Measurements from ENCODE around the gene STXBP4.

Gene STXBP4

GRCh38 chr17:55089256-55089655 lies 120.7 kb downstream of the STXBP4 start:
- H3K9me2 ChIP-seq (replicated peaks; ENCODE audit: insufficient read depth, low read length): no peaks in the 10 kb centered on the region
- no peaks in the 10 kb centered on the region for H3F3A ChIP-seq (ENCODE audit: insufficient read depth)
- no peak overlapping the region for H3K9ac ChIP-seq (ENCODE audit: low read length)
- no peak overlapping the region for H3K4me2 ChIP-seq (ENCODE audit: low read depth, low read length, poor library complexity, severe bottlenecking)
- H4K20me1 ChIP-seq (ENCODE audit: low read depth, low read length): no peaks in the 10 kb centered on the region
- H3K27me3 ChIP-seq (ENCODE audit: low read length): no peaks in the 10 kb centered on the region
- H3K27ac ChIP-seq (ENCODE audit: low read depth, low read length): no peak overlapping the region
- no peak overlapping the region for H2AFZ ChIP-seq (ENCODE audit: low read depth, low read length, severe bottlenecking)
- H3K4me3 ChIP-seq (ENCODE audit: insufficient read depth, low read length, poor library complexity, severe bottlenecking): no peak overlapping the region
- H3K79me2 ChIP-seq (ENCODE audit: insufficient read depth, low read length): no peaks in the 10 kb centered on the region
- H3K9me3 ChIP-seq (ENCODE audit: insufficient read depth, low read length): no peaks in the 10 kb centered on the region
- TF ChIP-seq EZH2phosphoT487 (conservative IDR thresholded peaks at IDR 0.05; ENCODE audit: low read length) (no peak), CTCF (IDR thresholded peaks at IDR 0.05; ENCODE audit: insufficient read depth, low read length, poor library complexity, severe bottlenecking) (no peak)
- no peaks in the 10 kb centered on the region for H3K36me3 ChIP-seq (ENCODE audit: low read length)

- Histone ChIP-seq H3K9me2 (replicated peaks; ENCODE audit: insufficient read depth, low read length) (no peaks in the 10 kb centered on the region), H3K9me3 (ENCODE audit: insufficient read depth, low read length) (no peaks in the 10 kb centered on the region), H3K4me2 (ENCODE audit: low read depth, low read length, poor library complexity, severe bottlenecking) (no peak overlapping the region), H3K36me3 (ENCODE audit: low read length) (no peaks in the 10 kb centered on the region), H2AFZ (ENCODE audit: low read depth, low read length, severe bottlenecking) (no peak overlapping the region), H3K4me3 (ENCODE audit: insufficient read depth, low read length, poor library complexity, severe bottlenecking) (no peak overlapping the region), H3K79me2 (ENCODE audit: insufficient read depth, low read length) (no peaks in the 10 kb centered on the region), H3K9ac (ENCODE audit: low read length) (no peak overlapping the region), H3F3A (ENCODE audit: insufficient read depth) (no peaks in the 10 kb centered on the region), H4K20me1 (ENCODE audit: low read depth, low read length) (no peaks in the 10 kb centered on the region), H3K27ac (ENCODE audit: low read depth, low read length) (no peak overlapping the region), H3K27me3 (ENCODE audit: low read length) (no peaks in the 10 kb centered on the region)
- TF ChIP-seq EZH2phosphoT487 (conservative IDR thresholded peaks at IDR 0.05; ENCODE audit: low read length): no peak
- TF ChIP-seq CTCF (IDR thresholded peaks at IDR 0.05; ENCODE audit: insufficient read depth, low read length, poor library complexity, severe bottlenecking): no peak
Measured at GRCh38 chr17:55090079-55090492, 121.5 kb downstream of the STXBP4 start.

GRCh38 chr17:55093353-55093752 lies 124.8 kb downstream of the STXBP4 start:
- Histone ChIP-seq H3K9ac (ENCODE audit: low read length) (no peak overlapping the region), H3K79me2 (ENCODE audit: insufficient read depth, low read length) (no peaks in the 10 kb centered on the region), H3K9me3 (ENCODE audit: insufficient read depth, low read length) (no peaks in the 10 kb centered on the region), H3K4me3 (ENCODE audit: insufficient read depth, low read length, poor library complexity, severe bottlenecking) (no peak overlapping the region), H3F3A (ENCODE audit: insufficient read depth) (no peaks in the 10 kb centered on the region), H3K9me2 (replicated peaks; ENCODE audit: insufficient read depth, low read length) (no peaks in the 10 kb centered on the region), H3K36me3 (ENCODE audit: low read length) (no peaks in the 10 kb centered on the region), H3K27ac (ENCODE audit: low read depth, low read length) (no peak overlapping the region), H3K4me2 (ENCODE audit: low read depth, low read length, poor library complexity, severe bottlenecking) (no peak overlapping the region), H2AFZ (ENCODE audit: low read depth, low read length, severe bottlenecking) (no peak overlapping the region), H3K27me3 (ENCODE audit: low read length) (no peaks in the 10 kb centered on the region), H4K20me1 (ENCODE audit: low read depth, low read length) (no peaks in the 10 kb centered on the region)
- TF ChIP-seq EZH2phosphoT487 (conservative IDR thresholded peaks at IDR 0.05; ENCODE audit: low read length) (no peak), CTCF (IDR thresholded peaks at IDR 0.05; ENCODE audit: insufficient read depth, low read length, poor library complexity, severe bottlenecking) (no peak)
